Epithelial cell of prostate (primary cell): ENCODE data around the gene TRERF1.

Experiments used
- DNase-seq: peaks from one replicate; pipeline ENCODE4 v3.0.0-alpha.2; 2011; ENCODE audit warnings: low read depth, low spot score
- H3K27ac ChIP-seq: fragments of 450-650 bp; 2 replicates; pipeline ENCODE4 v1.5.1; 2017; ENCODE audit warnings: mild to moderate bottlenecking

TRERF1 gene

GRCh38 chr6:42400061-42400760, 51.5 kb downstream of the TRERF1 start:
- no peak overlapping the region for H3K27ac ChIP-seq
- no peak for DNase-seq

GRCh38 chr6:42396720-42397119, 55.0 kb downstream of the TRERF1 start:
- no peak for DNase-seq
- no peak overlapping the region for H3K27ac ChIP-seq

- no peak for DNase-seq
- H3K27ac ChIP-seq, result no peak overlapping the region
Measured at GRCh38 chr6:42394881-42395620, 56.7 kb downstream of the TRERF1 start.

- H3K27ac ChIP-seq, result no peak overlapping the region
- DNase-seq, result no peak
Measured at GRCh38 chr6:42394151-42394550, 57.6 kb downstream of the TRERF1 start.

GRCh38 chr6:42393339-42393738, 58.4 kb downstream of the TRERF1 start:
- DNase-seq, result no peak
- H3K27ac ChIP-seq, result no peak overlapping the region

GRCh38 chr6:42392833-42393232, 58.9 kb downstream of the TRERF1 start:
- no peak for DNase-seq
- no peak overlapping the region for H3K27ac ChIP-seq

GRCh38 chr6:42391441-42391840, 60.3 kb downstream of the TRERF1 start:
- no peak overlapping the region for H3K27ac ChIP-seq
- no peak for DNase-seq

- no peak for DNase-seq
- no peak overlapping the region for H3K27ac ChIP-seq
Measured at GRCh38 chr6:42390228-42390934, 61.3 kb downstream of the TRERF1 start.

GRCh38 chr6:42389736-42390135, 62.0 kb downstream of the TRERF1 start:
- DNase-seq, result no peak
- H3K27ac ChIP-seq, result no peak overlapping the region

- no peak for DNase-seq
- H3K27ac ChIP-seq, result no peak overlapping the region
Measured at GRCh38 chr6:42388046-42388445, 63.7 kb downstream of the TRERF1 start.

GRCh38 chr6:42387336-42387735, 64.4 kb downstream of the TRERF1 start:
- no peak overlapping the region for H3K27ac ChIP-seq
- DNase-seq, result no peak

- no peak for DNase-seq
- H3K27ac ChIP-seq, result no peak overlapping the region
Measured at GRCh38 chr6:42385339-42385738, 66.4 kb downstream of the TRERF1 start.

- no peak overlapping the region for H3K27ac ChIP-seq
- DNase-seq, result no peak
Measured at GRCh38 chr6:42383421-42384205, 68.1 kb downstream of the TRERF1 start.

- H3K27ac ChIP-seq, result no peak overlapping the region
Measured at GRCh38 chr6:42381850-42382249, 69.9 kb downstream of the TRERF1 start.

GRCh38 chr6:42380228-42380979, 71.3 kb downstream of the TRERF1 start:
- no peak overlapping the region for H3K27ac ChIP-seq
- no peak for DNase-seq

More at GRCh38 chr6:42381850-42382249, 69.9 kb downstream of the TRERF1 start:
- no peak for DNase-seq

- no peak overlapping the region for H3K27ac ChIP-seq
- no peak for DNase-seq
Measured at GRCh38 chr6:42378536-42378935, 73.2 kb downstream of the TRERF1 start.

GRCh38 chr6:42378125-42378524, 73.6 kb downstream of the TRERF1 start:
- DNase-seq, result no peak
- no peak overlapping the region for H3K27ac ChIP-seq

- H3K27ac ChIP-seq, result no peak overlapping the region
- no peak for DNase-seq
Measured at GRCh38 chr6:42375007-42375635, 76.6 kb downstream of the TRERF1 start.

GRCh38 chr6:42374018-42374669, 77.6 kb downstream of the TRERF1 start:
- DNase-seq, result no peak
- H3K27ac ChIP-seq, result no peak overlapping the region
